Right atrium auricular region (tissue), 2 donors: ENCODE data around the gene COMP. TPM values are rescaled to one million over a fixed set of nuclear protein-coding genes. Genes with fewer than 3 reads are reported as not detected.

Experiments used
- DNase-seq: peaks from one replicate; pipeline ENCODE4 v3.0.0-alpha.2; 2019; ENCODE audit warnings: low spot score
- H3K27ac ChIP-seq, 2 donors: fragments of 200-600 bp; sonication (generic); 1 replicate in 1 of 2; 2 replicates in 1 of 2; pipeline ENCODE4 v1.5.1; 2016 to 2019
- H3K27me3 ChIP-seq, 2 donors: fragments of 200-600 bp; sonication (generic); one replicate each; pipeline versions ENCODE4 v1.5.1 to v1.6.0; 2017 to 2019
- H3K36me3 ChIP-seq: fragments of 200-600 bp; sonication (generic); one replicate; pipeline ENCODE4 v1.5.1; 2016
- H3K4me1 ChIP-seq, 2 donors: fragments of 200-600 bp; sonication (generic); one replicate each; pipeline versions ENCODE4 v1.5.1 to v1.6.0; 2017 to 2019
- H3K4me3 ChIP-seq, 2 donors: fragments of 200-600 bp; sonication (generic); 1 replicate in 1 of 2; 2 replicates in 1 of 2; pipeline ENCODE4 v1.5.1; 2017 to 2019; ENCODE audit warnings: mild to moderate bottlenecking in 1 of 2, moderate library complexity in 1 of 2
- H3K9me3 ChIP-seq, 2 donors: fragments of 200-600 bp; sonication (generic); one replicate each; pipeline ENCODE4 v1.5.1; 2019
- total RNA-seq, 2 donors: library from RNA; depleted of rRNA; stranded (reverse); fragments of >200 nt; gene quantifications; one replicate each; pipeline ENCODE4 v1.1.0, GENCODE V29; 2016
- TF ChIP-seq, protein P1 (sequence below), 2 donors: fragments of 200-600 bp; sonication (generic); IDR thresholded peaks; one replicate each; pipeline ENCODE4 v1.5.1; 2019; ENCODE audit warnings: antibody characterized with exemption in 2 of 2

Gene COMP
- total RNA-seq, 2 donors from 2014 or later = 7.8 to 12.5 TPM

DNA sequence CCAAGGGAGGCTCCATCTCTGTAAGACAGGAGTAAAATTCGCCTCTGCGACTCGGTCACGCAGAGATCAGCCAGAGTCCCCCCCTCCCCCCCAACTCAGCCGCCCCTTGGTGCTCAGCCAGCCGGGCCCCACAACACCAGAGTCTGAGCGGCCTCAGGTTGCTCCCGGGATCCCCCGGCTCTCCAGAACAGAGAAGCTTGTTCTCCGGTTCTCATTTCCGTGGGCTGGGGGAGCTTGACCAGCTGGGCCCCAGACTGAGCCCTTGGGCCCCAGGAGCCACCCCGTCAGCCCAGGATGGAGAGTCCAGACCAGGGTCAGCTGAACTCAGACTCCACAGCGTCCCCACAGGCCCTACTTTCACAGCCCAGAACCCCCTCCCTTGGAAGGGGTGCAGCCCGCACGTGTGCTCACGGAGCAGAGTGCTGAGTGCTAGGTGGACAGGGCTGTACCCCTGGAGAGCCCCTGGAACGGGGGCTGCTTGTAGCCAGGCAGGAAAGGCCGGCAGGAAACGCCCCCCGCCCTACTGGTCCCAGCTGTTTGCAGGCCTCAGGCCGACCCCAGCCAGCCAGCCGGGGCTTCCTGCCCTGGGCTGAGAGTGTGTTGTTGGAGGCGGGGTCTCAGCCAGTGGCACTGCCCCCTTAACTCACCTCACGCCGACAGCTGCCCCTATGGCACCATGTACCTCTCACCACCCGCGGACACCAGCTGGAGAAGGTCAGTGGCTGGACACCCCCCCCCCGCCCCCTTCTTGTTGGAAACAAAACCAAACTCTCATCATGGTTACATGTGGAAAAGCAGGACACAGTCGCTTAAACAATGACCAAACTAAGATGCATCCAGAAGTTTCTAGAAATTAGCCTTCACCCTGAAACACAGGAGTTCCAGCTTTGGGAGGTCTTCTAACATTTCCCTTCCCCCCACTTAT lies 44.4 kb downstream of the COMP start:
- TF ChIP-seq, protein P1, sequence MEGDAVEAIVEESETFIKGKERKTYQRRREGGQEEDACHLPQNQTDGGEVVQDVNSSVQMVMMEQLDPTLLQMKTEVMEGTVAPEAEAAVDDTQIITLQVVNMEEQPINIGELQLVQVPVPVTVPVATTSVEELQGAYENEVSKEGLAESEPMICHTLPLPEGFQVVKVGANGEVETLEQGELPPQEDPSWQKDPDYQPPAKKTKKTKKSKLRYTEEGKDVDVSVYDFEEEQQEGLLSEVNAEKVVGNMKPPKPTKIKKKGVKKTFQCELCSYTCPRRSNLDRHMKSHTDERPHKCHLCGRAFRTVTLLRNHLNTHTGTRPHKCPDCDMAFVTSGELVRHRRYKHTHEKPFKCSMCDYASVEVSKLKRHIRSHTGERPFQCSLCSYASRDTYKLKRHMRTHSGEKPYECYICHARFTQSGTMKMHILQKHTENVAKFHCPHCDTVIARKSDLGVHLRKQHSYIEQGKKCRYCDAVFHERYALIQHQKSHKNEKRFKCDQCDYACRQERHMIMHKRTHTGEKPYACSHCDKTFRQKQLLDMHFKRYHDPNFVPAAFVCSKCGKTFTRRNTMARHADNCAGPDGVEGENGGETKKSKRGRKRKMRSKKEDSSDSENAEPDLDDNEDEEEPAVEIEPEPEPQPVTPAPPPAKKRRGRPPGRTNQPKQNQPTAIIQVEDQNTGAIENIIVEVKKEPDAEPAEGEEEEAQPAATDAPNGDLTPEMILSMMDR (IDR thresholded peaks at IDR 0.05) = no peak
- DNase-seq = no peak
- Histone ChIP-seq H3K4me1 (peaks cover 0 to 25% of the 10 kb centered on the region in 2 donors), H3K4me3 (no peak overlapping the region), H3K27me3 (no peaks in the 10 kb centered on the region), H3K9me3 (no peaks in the 10 kb centered on the region), H3K36me3 (peaks cover 6% of the 10 kb centered on the region), H3K27ac (no peak overlapping the region)

DNA sequence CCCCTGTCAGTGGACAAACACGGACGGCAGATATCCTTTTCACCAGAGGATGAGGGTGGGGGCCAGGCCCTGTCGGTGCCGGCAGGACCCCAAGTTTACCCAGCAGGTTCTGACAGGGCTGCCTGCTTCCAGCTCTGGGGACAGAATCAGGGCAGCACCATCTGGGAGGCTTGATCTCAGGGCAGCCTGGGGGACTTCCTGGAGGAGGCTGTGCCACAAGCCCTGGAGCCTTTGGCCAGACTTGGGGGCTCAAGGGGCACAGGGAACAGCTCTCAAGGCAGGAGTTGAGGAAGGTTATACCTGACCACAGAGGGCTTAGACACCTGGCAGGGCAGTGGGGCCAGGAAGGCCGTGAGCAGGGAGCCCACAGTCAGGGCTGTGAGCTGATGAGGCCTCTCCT lies 45.2 kb downstream of the COMP start:
- Histone ChIP-seq H3K27ac (no peak overlapping the region), H3K9me3 (no peaks in the 10 kb centered on the region), H3K27me3 (no peaks in the 10 kb centered on the region), H3K36me3 (peaks cover 5% of the 10 kb centered on the region), H3K4me1 (peaks cover 0 to 33% of the 10 kb centered on the region in 2 donors), H3K4me3 (no peak overlapping the region)
- no peak for DNase-seq
- TF ChIP-seq, protein P1 (IDR thresholded peaks at IDR 0.05) = no peak

DNA sequence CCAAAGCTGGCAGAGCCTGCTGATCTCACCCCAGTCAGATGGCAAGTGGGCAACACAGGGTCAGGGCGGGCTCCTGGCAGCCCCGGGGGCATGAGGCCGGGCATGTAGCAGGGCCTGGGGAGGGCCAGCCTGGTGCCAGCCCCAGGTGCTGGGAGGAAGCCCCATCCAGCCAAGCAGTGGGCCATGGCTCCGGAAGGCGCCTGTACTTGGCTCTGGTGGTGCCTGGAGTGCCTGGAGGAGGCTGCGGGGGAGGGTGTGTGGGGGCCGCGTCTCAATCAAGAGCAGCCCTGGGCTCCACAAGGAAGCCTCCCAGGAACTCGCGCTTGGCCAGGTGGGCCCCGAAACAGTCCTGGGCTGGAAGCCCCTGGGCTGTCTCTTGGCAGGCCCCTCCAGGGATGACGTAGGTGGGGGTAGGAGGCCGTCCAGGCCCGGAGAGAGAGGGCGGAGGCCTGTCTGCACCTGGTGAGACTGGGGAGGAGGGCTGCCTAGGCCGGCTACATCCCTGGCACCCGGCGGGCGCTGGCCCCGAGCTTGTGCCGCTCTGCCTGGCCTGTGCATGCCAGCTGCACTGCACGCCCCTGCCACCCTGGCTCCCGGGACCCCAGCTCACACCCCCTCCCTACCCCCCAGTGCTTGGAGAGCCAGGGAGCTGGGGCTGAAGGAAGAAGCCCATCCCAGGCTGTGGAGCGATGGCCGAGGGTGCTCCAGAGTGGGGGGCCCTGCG lies 45.9 kb downstream of the COMP start:
- Histone ChIP-seq H3K36me3 (no peaks in the 10 kb centered on the region), H3K4me1 (peaks cover 0 to 36% of the 10 kb centered on the region in 2 donors), H3K4me3 (no peak overlapping the region), H3K27ac (no peak overlapping the region), H3K9me3 (no peaks in the 10 kb centered on the region), H3K27me3 (no peaks in the 10 kb centered on the region)
- no peak for DNase-seq
- TF ChIP-seq, protein P1 (IDR thresholded peaks at IDR 0.05) = no peak

DNA sequence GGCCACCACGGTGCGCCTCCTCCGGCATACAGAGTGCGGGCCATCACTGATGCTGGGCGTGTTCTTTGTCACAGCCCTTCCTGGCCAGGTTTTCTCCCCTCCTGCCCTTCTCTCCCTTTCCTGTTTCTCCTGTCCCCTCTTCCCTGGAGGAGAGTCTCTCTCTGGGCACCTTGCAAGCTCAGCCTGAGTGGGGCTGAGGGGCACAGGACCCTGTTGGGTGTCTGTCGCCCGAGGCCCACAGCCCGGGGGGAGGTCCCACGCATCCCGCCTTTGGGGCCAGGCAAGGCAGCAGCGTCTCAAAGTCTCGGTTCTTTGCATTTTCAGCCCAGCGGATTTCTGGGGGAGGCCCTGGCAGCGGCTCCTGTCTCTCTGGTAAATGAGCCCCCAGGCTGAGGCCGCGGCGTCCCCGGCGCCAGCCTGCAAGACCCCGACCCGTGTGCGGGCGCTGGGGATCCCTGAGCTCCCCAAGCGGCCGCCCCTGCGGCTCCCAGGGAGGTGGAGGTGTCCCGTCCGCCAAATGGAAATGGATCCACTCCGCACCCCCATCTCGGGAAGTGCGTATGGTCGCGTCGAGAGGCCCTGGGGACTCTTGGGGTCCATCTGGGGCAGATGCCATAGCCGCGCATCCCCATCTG lies 47.2 kb downstream of the COMP start:
- Histone ChIP-seq H3K4me3 (no peak overlapping the region), H3K9me3 (no peaks in the 10 kb centered on the region), H3K27me3 (no peaks in the 10 kb centered on the region), H3K4me1 (peaks cover 0 to 36% of the 10 kb centered on the region in 2 donors), H3K36me3 (no peaks in the 10 kb centered on the region), H3K27ac (peak overlapping the region in 1 of 2 donors; percentile 14)
- no peak for DNase-seq
- TF ChIP-seq, protein P1 (IDR thresholded peaks at IDR 0.05) = no peak

DNA sequence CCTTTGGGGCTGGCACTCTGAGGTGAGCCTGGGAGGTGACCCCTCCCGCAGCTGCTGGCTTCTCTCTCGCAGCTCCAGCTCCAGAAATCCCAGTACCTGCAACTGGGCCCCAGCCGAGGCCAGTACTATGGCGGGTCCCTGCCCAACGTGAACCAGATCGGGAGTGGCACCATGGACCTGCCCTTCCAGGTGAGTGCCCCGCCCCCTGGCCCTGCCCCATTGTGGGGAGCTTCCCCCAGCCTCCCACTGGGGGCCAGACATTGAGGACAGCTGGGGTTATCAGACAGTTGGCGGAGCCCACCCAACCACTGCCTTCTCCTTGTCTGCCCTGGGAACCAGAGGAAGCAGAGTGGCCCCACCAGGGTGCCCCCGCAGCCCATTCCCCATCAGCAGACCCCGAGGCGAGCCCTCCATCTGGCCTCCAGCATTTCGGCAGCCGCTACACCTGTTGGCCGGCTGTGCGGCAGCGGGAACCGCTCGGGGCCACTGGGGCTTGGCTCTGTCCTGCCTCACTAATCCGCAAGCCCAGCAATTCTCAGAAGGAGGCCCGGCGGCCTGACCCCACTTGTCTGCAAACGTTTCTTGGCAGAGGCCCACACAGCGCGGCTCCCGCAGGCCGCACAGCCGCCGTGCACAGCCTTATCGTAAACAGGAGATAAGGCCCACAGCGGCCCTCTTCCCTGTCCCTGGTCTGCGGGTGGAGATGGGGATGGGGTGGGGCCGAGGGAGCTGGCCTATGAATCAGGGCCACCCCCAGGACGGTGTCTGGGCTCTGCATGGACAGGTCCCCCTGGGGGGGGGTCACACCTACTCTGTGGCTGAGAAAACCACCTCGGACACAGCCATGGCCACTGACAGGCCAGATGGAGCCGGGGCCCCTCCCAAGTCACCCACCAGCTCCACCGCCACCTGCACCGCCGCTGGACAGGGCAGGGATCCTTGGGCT lies 48.0 kb downstream of the COMP start:
- Histone ChIP-seq H3K4me3 (no peak overlapping the region), H3K27ac (peak overlapping the region in 1 of 2 donors; percentile 14)

More for the DNA sequence above, 48.0 kb downstream of the COMP start:
- Histone ChIP-seq H3K9me3 (no peaks in the 10 kb centered on the region), H3K27me3 (no peaks in the 10 kb centered on the region), H3K4me1 (peaks cover 0 to 36% of the 10 kb centered on the region in 2 donors), H3K36me3 (no peaks in the 10 kb centered on the region)
- DNase-seq = peak; percentile 81
- TF ChIP-seq, protein P1 (IDR thresholded peaks at IDR 0.05) = no peak
